Measurements from ENCODE around the gene PCBP3.
"Not testable (repeated sequence)": the region's sequence is repeated elsewhere in the genome, so short reads cannot be mapped to it uniquely, and the experiment has no call there.

PCBP3 gene

DNA sequence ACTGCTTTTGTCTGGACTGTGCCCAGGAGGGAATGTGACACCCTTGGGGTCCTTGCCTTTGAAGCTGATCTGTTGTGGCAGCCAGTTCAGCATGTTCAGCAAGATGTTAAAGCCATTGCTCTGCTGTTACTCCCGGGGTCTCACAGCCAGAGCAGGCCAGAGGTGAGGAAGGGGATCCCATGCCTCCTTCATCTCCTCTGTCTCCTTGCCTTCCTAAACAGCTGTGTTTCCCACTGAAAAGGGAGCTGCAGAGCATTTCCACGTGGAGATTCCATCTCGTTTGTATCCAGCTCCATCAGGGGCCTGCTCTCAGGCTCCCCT, 202.2 kb downstream of the PCBP3 start:
- no peak for DNase-seq (ENCODE audit: low spot score)

GRCh38 chr21:45846373-45847160, 203.0 kb downstream of the PCBP3 start:
- no peak for DNase-seq (ENCODE audit: low spot score)

DNA sequence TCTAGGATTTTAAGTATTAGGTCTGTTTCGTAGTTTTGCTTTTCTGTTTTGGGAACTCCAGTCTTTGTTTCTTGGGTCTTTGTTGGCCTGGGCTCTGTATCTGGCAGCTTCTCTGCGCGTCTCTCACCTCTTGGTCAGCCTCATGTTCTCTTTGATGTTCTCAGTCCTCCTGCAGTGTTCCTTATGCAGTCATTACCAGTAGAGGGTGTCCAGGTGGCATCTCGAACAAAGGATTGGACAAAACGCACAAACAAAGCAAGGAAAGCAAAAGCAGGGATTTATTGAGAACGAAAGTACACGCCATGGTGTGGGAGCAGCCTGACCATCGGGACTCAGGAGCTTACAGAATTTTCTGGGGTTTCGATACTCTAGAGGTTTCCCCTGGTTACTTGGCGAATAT, 204.3 kb downstream of the PCBP3 start:
- no peak for DNase-seq (ENCODE audit: low spot score)

GRCh38 chr21:45848331-45848730, 204.8 kb downstream of the PCBP3 start:
- DNase-seq (ENCODE audit: low spot score), result no peak

DNA sequence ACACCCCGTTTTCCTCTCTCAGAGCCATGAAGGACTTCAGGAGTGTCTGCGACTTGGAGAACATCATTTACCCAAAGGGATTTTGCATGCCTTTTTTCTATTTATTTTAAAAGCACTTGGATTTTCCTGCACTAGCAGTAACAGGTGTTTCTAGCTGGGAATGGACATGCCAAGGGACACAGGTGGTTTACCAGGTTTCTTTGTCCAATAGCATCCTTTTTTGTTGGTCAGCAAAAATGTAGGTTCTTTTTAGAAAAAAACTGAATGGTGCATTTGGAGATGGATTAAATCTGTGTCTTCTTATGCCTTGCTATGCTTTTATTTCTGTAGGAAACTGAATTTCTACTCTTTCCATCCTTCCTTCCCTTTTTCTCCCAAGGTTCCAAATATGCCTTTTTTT, 205.3 kb downstream of the PCBP3 start:
- no peak for DNase-seq (ENCODE audit: low spot score)

GRCh38 chr21:45849651-45850050, 206.1 kb downstream of the PCBP3 start:
- DNase-seq (ENCODE audit: low spot score), result no peak

DNA sequence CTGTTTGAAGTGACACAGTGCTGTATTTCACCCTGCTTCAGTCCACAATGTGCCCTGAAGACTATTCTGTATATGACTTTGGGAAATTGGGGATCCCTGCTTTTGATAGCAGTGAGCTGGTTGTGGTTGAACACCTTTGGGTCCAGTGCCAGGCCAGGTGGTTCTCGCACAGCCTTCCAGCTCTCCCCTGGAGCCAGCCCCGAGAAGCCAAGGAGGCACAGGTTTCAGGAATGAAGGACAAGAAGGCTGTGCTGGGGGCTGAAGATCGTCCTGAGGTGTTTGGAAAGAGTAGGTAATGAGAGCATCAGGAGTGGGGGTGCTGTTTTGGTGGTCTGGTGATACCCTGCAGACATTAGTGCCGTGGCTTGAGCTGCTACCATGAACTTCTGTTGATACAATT, 206.7 kb downstream of the PCBP3 start:
- no peak for DNase-seq (ENCODE audit: low spot score)

- DNase-seq (ENCODE audit: low spot score), result not testable (repeated sequence)
These were observed 208.9 kb downstream of the PCBP3 start for GRCh38 chr21:45852386-45852785.

GRCh38 chr21:45852886-45853400, 209.4 kb downstream of the PCBP3 start:
- no peak for DNase-seq (ENCODE audit: low spot score)

GRCh38 chr21:45853703-45854342, 210.3 kb downstream of the PCBP3 start:
- DNase-seq (ENCODE audit: low spot score), result no peak

GRCh38 chr21:45854690-45855247, 211.2 kb downstream of the PCBP3 start:
- no peak for DNase-seq (ENCODE audit: low spot score)

DNA sequence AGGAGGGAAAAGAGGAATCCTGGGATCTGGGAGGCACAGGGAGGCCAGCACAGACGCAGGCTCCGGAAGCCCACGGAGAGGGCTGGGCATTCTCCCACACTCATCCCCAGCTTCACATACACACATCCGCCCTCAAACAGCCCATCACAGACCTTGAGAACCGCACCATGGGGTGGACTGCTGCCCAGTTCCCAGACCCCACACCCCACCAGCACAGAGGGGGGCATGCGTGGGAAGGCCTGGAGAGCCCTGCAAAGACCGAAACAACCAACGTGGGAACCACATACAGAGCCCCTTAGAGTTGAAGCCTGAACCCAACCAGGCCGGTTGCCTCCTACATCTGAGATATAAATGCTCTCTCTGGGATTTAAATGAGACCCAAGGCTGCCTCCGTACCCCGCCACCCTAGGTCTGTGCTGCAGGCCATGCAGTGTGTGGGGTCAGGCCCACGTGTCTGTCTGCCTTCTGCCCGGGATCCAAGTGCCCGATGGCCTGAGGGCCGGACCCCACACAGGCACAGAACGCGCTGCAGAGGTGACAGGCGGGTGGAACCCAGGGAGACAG, 211.8 kb downstream of the PCBP3 start:
- no peak for DNase-seq (ENCODE audit: low spot score)

DNA sequence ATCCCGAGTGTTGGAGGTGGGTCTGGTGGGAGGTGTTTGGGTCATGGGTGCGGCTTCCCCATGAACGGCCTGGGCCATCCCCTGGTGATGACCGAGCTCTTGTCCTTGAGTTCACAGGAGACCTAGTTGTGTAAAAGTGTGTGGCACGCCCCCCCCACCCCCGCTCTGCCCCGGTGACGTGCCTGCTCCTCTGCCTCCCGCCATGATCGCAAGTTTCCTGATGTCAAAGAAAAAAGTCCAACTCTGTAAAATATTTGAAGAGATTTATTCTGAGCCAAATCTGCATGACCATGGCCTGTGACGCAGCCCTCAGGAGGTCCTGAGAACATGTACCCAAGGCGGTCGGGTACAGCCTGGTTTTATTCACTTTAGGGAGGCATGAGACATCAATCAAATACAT, 212.9 kb downstream of the PCBP3 start:
- no peak for DNase-seq (ENCODE audit: low spot score)

GRCh38 chr21:45856906-45857305, 213.4 kb downstream of the PCBP3 start:
- no peak for DNase-seq (ENCODE audit: low spot score)

GRCh38 chr21:45857761-45858160, 214.2 kb downstream of the PCBP3 start:
- no peak for DNase-seq (ENCODE audit: low spot score)

DNA sequence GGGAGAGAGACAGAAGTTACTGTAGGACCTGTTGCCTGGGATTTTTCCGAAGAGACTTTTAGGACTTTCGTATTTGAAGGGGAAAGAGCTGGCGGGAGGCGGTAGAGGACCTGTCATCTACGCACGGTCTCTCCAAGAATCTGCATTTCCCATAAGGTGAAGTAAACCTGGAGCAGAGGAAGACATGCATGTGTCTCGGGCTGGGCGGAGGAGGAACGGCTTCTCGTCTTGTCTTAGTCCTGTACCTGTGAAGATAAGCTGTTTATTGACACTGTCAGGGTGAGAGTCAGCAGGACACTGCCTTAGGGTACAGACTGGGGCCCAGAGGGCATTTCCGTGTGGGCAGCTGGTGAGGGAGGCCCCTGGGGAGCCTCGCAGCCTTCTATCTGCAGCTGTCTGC, 214.7 kb downstream of the PCBP3 start:
- DNase-seq (ENCODE audit: low spot score), result no peak

DNA sequence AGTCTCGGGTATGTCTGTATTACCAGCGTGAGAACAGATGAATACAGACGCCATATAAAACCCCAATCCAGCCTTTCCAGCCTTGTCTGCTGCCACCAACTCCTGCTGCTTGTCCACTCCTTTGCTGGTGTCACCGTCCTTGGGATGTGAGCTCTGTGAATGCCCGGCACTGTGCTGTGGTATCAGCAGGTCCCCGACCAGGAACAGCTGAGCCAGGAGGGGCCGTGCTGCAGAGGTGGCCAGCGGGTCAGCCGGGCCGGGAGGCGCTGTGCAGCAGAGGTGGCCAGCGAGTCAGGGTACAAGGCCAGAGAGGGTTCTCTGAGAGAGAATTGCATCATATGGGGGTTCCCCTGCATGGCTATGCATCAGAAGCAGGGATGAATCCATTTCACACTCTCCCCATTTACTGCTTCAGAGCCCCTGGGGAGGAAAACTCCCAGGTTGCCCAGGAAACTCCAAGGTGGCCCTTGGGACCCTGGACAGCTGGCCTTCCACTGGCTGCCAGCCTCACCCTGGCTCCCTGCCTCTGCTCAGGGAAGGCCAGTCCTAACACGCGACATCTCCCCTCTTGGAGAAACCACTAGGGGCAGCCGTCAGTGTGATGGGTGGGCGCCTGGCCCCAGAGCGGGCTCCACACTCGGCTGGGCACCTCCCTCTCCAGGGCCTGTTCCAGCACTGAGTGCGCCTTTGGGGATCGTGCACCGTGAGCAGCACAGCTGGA, 215.7 kb downstream of the PCBP3 start:
- no peak for DNase-seq (ENCODE audit: low spot score)

- no peak for DNase-seq (ENCODE audit: low spot score)
These were observed 216.3 kb downstream of the PCBP3 start for GRCh38 chr21:45859762-45860357.

GRCh38 chr21:45860493-45861155, 217.1 kb downstream of the PCBP3 start:
- DNase-seq (ENCODE audit: low spot score), result no peak

DNA sequence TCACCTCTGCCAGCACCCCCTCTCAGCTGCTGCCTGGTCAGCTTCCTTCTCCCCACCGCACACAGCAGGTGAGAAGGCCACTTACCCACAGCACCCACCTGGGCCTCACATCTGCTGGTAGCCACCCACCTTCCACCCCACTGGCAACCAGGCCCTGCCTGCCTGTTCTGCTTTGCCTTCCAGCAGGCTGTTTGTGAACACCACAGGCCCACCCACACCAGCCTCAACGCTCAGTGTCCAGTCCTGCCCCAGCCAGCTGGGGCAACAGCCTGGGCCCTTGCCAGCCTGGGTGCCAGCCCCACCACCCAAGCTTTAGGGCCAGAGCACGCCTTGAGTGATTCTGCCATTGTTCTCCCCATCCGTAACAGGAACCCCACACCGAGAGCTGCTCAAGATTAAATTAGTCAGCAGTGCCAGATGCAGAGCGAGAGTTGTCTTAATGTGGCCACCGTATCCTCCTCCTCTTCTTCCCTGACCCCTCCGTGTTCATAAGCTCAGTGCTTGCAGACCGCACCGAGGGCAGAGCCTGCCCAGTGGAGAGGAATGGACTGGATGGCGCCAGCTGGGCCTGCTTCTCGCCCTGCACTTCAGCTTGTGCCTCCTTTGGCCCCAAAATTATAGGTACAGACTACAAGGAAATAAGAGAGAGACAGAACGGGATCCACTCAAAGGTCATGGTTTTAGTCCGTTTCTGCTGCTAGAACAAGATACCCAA, 217.8 kb downstream of the PCBP3 start:
- no peak for DNase-seq (ENCODE audit: low spot score)
